ENCODE measurements around the gene TP53I11.
A peak's percentile ranks its signal among the peaks of the same experiment; 100 is the strongest.

Gene TP53I11

DNA sequence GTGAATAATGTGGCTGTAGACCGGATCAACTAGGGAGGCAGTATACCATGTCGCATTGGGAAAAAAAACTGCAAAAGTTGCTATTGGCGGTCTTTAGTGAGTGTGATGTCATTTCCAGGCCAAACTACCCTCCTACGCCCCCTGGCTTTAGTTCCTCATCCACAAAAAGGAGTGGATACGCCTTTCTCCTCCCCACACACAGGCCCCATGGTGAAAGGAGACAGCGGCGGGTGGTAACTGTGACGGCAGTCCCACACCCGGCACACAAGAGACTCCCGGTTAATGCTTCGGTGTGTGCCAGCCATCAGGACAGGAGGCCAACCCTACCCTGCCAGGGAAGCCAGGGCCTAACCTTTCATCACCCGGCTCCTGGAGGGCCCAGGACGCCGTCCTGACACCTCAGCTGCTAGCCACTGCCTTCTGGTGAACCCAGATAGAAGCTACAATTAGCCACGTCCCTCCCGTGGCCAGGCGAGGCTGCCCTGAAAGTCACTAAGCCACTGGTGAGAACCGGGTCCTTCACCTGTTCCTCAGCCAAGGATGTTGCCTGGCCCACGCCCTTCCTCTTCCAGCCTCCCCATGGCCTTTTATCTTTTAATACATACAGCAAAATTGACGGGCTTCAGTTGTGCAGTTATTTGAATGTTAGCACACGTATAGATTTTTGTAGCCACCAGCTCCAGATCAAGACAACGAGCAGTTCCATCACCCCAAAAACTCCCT lies 10.8 kb downstream of the TP53I11 start:
- DNase-seq (ENCODE audit: low read depth), result no peak

- no peak for DNase-seq (ENCODE audit: low read depth)
Observed at GRCh38 chr11:44938066-44938691, 12.5 kb downstream of the TP53I11 start.

DNA sequence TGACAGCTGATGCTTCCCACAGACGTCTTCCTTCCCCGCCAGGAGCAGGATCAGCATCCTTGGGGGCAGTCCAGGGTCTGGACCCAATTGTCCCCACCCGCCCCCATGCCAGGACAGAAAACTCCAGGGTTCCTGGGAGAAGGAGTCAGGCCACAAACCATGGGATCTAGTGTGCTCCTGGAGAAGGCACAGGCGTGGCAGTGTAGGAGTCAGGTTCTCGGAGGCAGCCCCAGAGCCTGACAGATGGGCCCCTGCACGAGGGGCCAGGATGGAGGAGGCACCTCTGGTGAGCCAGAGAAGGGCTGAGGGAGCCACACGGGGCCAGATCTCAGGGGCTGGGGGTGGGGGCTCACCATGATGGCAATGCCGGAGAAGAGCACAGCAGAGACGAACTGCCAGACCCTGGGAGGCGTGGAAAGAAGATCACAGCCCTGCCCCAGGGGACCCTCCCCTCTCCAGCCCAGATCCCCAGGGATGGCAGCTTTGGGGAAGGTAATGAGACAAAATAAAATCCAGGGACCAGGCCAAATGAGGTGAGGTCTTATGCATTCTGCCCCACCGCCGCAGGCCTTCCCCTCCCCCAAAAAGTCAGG lies 13.6 kb downstream of the TP53I11 start:
- no peak for DNase-seq (ENCODE audit: low read depth)

DNA sequence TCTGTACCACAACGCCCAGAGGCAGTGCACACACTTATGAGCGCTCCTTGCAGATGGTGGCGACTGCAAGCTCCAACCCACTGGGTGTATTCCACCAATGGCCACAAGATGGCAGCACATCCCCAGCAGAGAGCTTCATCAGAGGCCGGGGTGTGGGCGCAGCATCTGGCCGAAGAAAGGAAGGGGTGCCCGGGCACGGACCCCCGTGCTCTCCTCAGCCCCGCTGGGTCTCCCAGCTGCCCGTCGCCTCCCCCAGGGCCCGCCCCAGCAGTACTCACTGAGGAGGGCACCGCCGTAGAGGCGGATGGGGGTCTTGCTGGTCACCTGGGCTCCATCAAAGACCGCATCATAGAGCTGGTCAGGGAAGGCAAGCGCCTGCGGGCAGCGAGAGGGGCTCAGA lies 14.2 kb downstream of the TP53I11 start:
- peak; percentile 64 for DNase-seq (ENCODE audit: low read depth)

- DNase-seq (ENCODE audit: low read depth), result no peak
Observed at GRCh38 chr11:44934735-44935250, 15.9 kb downstream of the TP53I11 start.

DNA sequence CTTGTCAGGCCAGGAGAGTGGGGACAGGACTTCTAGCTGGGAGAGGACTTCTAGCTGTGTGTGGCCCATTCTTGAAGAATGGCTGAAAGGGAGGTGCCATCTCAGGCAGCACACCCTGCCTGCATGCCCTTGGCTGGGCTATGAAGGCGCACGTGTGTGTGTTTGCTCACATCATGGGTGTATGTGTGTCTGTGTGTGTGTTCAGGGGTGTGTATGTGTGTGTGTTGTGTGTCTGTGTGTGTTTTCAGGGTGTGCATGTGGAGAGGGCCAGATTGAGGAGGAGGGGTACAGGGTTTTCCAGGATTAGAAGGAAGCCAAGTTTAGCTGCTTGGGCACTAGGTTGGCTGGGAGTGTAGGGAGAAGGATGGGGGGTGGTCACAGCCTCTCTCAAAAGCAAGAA lies 16.6 kb downstream of the TP53I11 start:
- no peak for DNase-seq (ENCODE audit: low read depth)

- no peak for DNase-seq (ENCODE audit: low read depth)
Observed at GRCh38 chr11:44931466-44931865, 19.2 kb downstream of the TP53I11 start.

GRCh38 chr11:44930588-44931302 lies 19.9 kb downstream of the TP53I11 start:
- no peak for DNase-seq (ENCODE audit: low read depth)

GRCh38 chr11:44928816-44929215 lies 21.9 kb downstream of the TP53I11 start:
- no peak for DNase-seq (ENCODE audit: low read depth)

DNA sequence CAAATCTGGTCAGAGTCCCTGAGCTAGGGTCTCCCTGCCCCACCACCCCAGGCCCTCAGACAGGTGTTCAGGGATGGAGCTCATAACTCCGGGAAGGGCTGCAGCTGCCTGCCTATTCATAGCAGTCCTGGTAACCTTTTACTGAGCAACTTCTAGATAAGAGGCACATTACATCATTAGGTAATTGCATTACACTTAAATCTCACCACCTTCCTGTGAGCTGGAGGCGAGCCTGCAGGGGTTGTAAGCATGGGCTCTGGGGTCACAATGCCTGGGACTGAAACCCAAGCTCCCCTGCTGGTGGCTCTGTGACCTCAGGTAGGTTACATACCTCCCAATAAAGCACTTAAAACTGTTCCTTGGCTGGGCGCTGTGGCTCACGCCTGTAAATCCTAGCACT lies 22.5 kb downstream of the TP53I11 start:
- no peak for DNase-seq (ENCODE audit: low read depth)

DNA sequence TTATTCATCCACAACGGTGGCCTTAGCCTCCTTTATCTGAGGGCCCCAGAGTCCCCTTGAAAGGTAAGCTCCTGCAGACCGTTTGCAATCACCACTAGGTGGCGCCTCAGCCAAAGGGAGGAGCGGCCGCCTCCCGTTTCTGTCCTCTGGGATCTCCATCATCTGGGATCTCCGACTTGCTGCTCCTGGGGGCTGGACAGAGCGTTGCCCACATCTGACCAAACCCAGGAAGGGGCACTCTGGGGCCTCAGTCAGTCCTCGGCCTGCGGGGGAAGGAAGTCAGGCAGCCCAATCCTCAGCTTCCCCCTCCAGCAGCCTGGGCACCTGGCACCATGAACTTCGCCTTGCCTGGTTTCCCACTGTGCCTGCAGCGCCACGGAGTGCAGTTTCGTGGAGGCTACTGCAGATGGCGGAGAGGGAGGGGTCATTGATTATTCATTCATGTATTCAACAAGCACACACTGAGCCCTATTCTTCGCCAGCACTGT lies 23.5 kb downstream of the TP53I11 start:
- DNase-seq (ENCODE audit: low read depth), result peak; percentile 34

DNA sequence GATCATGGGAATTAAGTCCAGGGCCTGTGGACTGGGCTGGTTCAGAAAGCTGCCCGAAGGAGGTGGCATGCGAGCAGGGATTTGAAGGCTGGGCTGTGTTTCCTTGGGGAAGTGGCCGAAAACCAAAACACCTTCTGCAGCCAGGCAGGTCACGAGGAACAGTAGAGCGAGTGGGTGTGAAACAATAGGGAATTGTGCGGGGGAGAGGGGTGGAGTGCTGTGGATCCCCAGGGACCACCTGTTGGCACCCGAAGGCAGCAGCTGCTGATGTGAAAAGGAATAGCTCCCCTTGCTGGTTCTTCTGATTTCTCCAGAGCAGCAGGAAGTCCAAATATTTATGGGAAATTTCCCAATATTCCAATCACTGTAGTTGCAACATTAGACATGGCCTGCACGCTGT lies 24.6 kb downstream of the TP53I11 start:
- DNase-seq (ENCODE audit: low read depth), result no peak

GRCh38 chr11:44923806-44924205 lies 26.9 kb downstream of the TP53I11 start:
- no peak for DNase-seq (ENCODE audit: low read depth)

DNA sequence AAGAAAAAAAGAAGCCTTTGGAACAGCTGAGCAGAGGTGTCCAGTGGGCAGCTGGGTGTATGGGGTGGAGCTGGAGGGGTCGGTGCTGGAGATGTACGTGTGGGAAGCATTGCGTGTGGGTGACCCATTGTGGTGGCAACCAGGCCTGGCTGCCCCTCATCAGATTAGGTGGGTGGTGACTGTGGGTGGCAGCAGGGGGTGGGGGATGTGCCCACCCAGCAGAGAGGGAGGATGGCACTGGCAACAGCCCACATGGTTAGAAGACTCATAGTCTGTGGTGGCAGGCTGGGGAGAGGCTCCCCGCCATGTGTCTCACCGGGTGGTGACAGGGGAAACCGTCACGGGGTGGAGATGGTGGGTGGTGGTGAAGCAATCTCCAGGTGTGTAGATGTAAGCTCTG lies 27.6 kb downstream of the TP53I11 start:
- no peak for DNase-seq (ENCODE audit: low read depth)

DNA sequence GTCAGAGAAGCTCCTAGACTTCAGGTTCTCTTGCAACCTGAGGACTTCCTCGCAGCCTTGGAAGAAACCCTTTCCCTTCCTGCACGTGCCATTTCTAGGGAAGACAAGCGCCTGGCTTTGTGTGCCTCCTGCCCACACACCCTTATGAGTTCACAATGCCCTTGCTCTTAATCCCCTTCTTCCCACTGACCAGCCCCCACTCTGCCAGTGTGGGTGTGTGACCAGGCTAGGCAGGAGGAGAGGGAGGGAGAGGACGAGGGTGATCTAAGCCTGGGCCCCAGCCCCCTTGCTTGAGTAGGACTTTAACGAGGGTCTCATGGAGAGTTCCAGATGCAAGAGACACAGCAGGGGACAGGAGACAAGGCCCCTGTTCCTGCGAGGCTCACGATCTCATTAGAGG lies 30.2 kb downstream of the TP53I11 start:
- no peak for DNase-seq (ENCODE audit: low read depth)

- no peak for DNase-seq (ENCODE audit: low read depth)
Observed at GRCh38 chr11:44917741-44918140, 32.9 kb downstream of the TP53I11 start.

- DNase-seq (ENCODE audit: low read depth), result no peak
Observed at GRCh38 chr11:44916801-44917385, 33.8 kb downstream of the TP53I11 start.

DNA sequence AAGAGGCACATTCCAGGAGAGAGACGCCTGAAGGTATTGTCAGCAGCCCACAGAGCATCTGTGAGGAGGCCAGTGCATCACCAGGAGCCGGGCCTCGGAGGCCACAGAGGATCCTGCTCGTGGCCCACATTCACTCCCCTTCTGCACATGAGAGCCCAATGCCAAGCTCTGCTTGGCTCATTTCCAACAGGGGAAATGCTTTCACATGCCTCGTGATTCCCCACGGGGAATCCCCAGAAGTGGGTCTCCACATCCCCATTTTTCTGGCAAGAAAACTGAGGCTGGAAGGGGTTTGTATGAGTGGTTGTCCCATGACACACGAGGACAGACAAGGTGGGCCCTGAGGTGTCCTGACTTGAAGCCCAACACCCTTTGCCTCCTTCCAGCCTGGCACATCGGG lies 34.4 kb downstream of the TP53I11 start:
- no peak for DNase-seq (ENCODE audit: low read depth)

- no peak for DNase-seq (ENCODE audit: low read depth)
Observed at GRCh38 chr11:44915621-44916020, 35.1 kb downstream of the TP53I11 start.

- DNase-seq (ENCODE audit: low read depth), result no peak
Observed at GRCh38 chr11:44915004-44915403, 35.7 kb downstream of the TP53I11 start.

DNA sequence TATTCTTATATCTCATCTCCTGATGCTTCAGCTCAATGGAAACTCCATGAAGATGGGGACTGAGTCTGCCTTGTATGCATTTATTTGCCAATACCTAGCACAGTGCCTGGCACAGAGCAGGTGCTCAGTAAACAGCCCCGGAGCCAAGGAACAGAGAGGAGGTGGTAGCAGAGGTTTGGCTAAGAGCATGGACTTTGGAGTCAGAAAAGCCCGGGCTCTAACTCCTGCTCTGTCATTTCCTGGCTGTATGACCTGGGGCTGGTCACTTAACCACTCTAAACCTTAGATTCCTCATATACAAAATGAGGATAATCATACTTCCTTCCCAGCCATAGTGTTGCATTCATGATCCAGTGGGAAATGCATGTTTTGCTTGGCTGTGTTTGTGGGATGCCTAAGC lies 36.6 kb downstream of the TP53I11 start:
- no peak for DNase-seq (ENCODE audit: low read depth)

DNA sequence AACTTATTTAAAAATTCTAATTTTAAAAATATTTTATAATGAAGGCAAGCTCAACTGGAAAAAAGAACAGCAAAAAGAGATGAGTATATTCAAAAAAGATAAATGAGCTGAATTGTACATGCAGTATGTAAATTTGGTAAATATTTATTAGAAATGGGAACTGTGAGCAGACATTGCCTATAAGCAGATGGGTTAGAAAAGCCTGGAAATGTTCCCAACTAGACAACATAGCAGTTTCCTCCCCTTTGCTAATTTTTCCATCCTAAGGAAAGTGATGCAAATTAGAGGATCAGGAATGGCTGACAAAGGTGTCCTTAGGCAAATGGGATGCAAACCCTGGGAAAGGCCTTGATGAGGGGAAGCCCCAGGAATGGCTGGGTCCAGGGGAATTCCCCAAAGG lies 37.2 kb downstream of the TP53I11 start:
- no peak for DNase-seq (ENCODE audit: low read depth)
